ENCODE results near the gene L3MBTL4.
"Not testable (repeated sequence)": the region's sequence is repeated elsewhere in the genome, so short reads cannot be mapped to it uniquely, and the experiment has no call there.

L3MBTL4 gene

DNA sequence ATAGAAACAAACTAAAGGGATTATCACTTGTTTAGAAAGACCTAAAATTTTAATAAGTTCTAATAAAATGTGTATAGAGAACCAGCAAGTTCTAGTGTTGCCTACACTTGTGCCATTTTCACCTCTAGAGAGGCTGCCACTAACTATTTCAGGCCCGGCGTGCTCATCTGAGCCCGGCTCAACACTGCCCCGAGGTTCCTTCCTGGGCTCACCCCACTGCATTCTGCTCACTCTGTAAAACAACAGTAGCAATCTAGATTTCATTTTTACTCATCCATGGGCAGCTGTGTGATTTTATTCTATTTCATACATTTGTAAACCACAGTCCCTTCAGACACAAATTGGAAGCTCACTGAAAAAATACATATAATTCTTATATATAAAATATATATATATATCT is 253.2 kb downstream of the L3MBTL4 start:
- DNase-seq: no peak

DNA sequence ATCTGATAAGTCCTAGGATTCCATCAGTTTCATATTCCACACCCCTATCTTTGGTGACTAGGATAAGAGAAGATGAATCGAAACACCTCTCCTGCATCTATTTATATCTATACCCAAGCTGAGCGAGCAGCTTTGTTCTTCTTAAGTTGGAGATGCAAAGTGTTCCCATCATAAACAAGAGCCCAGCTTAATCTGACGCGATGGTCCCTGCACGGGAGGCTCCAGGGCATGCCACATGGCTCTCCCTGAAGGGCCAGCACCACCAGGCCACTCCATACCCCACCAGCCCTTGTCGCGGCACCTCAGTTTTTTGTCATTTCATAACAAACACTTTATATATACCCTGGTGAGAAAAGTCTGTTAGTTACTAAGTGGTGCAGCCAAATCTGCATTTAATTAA is 255.3 kb downstream of the L3MBTL4 start:
- no peak for DNase-seq

DNA sequence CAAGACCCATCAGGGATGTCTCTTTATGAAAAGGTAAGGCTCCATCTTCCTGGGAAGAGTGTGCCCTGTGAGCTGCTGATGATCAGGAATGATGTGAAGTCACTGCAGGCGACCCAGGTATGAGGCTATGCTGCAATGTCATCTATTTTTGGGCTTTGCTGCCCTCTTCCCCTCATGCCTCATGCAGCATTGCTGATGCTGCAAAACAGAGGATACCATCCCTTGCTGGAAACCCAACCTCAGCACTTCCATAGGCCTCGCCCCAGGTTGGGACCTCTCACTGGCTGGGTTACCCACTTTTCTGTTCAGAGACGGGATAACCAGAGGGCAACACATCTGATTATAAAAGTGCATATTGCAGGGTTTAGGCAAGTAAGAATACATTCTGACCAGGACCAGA is 255.8 kb downstream of the L3MBTL4 start:
- no peak for DNase-seq

DNA sequence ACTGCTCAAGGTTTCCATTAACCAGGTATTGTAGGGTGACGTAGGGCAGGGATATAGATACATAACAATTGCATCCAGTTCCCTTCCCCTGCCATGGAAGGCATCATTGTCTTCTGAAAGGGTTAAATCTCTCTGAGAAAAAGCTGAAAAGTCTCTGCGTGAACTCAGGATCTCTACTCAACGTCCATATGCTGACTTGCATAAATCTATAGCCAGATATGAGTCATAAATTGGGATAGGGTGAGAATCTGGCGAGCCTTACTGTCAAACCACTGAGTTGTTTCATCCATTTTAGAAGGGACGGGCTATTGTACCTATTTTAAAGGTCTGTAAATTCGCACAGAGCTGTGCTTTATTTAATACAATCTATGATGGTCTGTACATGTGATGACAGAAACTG is 258.3 kb downstream of the L3MBTL4 start:
- DNase-seq: no peak

DNA sequence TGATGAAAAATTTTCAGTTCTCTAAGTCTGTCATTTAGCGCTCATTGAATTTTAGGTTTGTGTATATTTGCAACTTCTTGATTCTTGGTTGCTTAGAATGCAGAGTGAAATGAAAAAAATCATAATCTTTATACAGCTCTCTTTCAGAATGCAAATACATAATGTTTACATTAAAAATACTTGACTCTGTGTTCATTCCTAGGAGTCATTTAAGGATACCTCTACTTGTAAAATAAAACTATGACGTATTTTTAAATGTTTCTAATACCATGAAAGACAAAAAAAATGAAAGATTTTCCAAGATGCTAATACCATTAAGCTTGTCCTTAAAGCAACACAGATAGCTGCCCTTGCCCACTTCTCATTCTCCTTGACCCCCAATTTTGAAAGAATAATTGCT is 259.0 kb downstream of the L3MBTL4 start:
- no peak for DNase-seq

DNA sequence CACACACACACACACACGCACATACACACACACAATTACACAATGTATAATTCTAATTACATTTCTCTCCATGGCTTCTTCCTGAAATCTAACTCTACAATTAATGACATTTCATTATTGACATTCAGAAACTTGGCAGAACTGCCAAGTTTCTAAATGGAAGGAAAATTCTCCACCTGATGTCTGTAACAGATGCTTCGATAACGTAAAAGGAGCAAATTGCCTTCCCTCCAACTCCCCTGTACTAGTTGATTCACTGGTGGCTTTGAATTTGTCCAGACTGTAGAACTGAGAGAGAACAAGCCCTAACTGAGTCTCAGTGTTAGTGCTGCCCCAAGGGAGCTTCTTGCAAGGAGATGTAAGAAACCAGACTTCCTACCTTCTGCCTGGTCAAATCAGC is 264.3 kb downstream of the L3MBTL4 start:
- no peak for DNase-seq

DNA sequence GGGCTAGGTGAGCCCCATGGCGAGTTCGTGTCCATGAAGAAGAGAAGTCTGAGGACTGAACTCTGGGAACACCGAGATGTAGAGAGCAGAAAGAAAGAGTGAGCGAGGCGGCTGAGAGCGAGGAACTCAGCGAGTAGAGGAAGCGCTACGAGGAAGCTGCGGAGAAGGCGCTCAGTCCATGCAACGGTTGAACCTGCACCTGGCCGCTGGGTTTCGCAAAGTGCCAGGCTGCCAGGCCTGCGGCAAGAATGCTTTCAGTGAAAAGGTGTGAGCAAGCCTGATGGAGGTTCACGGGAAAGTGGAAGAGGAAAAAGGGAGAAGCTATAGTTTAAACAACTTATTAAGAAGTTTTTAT is 268.4 kb downstream of the L3MBTL4 start:
- DNase-seq: no peak

DNA sequence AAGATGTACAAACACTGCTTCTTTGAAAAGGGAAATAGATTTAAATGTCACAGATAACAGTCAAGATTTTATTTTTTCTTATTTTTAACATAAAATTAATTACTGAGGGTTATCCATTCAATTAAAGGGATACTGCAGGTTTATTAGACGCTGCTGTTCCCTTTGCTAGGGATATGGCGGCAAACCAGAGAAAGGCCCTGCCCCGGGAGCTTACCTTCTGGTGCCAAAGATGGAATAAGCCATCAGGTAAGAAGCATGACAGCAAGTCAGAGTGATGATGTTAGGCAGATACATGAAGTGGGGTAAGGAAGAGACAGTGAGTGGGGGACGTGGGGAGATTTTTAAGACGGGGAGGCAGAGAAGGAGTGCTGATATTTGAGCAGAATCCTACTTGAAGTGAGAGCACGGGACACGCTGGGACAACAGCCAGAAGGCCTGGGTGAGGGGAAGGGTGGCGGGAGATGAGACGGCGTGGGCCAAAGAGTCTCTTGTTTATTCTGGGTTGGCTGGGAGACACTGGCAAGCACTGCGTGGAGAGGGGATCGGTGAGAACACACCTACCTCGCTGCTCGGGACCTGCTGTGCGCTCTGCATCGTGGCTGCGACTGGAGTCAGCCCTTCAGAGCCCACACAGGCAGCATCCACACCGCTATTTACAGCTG is 268.9 kb downstream of the L3MBTL4 start:
- DNase-seq: no peak

DNA sequence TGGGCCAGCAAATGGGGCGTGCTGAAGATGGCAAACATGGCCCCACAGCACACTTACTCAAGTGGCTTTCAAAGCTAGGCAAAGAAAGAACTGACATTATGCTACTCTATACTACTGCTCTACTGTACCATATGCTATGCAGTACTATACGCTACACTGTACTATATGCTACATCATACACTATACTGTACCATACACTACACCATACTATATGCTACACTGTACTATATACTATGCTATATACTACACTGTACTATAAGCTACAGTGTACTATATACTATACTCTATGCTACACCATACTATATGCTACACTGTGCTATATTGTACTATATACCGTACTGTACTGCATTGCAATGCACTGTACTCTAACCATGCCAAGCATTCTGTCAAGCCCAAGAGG is 275.7 kb downstream of the L3MBTL4 start:
- DNase-seq: no peak

DNA sequence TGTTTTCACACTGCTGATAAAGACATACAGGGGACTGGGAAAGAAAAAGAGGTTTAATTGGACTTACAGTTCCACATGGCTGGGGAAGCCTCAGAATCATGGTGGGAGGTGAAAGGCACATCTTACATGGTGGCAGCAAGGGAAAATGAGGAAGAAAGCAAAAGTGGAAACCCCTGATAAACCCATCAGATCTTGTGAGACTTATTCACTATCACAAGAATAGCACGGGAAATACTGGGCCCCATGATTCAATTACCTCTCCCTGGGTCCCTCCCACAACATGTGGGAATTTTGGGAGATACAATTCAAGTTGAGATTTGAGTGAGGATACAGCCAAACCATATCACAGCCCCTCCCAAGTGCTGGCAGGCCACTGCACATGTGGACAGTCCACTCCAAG is 278.8 kb downstream of the L3MBTL4 start:
- not testable (repeated sequence) for DNase-seq

DNA sequence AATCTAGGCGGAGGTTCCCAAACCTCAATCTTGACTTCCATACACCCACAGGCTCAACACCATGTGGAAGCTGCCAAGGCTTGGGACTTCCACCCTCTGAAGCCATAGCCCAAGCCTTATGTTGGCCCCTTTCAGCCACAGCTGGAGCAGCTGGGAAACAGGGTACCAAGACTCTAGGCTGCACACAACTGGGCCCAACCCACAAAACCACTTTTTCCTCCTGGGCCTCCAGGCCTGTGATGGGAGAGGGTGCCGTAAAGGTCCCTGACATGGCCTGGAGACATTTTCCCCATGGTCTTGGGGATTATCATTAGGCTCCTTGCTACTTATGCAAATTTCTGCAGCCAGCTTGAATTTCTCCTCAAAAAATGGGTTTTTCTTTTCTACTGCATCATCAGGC is 279.7 kb downstream of the L3MBTL4 start:
- not testable (repeated sequence) for DNase-seq

DNA sequence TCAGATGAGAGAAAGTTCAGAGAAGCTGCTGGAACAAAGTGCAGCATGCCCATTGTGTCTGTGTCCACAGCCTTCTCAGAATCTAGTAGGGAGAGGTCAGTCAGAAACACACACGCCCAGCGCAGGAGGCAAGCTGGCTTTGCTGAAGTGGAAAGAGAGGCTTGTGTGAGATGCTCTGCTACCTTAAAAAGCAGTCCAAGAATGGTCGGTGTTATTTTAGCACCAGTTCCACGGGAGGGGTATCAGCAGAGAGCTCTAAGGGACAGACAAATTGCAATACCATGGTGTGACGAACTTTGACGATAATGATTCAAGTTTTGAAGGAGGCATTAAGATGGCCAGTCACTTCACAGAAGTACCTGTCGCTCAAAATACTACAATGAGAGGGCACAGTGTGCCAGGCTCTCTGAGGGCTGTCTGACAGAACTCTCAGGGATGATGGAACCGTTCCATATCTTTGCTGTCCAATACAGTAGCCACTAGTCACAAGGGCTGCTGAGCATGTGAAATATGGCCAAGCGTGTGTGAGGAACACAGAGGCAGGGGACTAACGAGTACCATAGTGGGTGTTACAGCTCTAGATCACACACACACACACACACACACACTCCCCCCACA is 281.9 kb downstream of the L3MBTL4 start:
- no peak for DNase-seq

DNA sequence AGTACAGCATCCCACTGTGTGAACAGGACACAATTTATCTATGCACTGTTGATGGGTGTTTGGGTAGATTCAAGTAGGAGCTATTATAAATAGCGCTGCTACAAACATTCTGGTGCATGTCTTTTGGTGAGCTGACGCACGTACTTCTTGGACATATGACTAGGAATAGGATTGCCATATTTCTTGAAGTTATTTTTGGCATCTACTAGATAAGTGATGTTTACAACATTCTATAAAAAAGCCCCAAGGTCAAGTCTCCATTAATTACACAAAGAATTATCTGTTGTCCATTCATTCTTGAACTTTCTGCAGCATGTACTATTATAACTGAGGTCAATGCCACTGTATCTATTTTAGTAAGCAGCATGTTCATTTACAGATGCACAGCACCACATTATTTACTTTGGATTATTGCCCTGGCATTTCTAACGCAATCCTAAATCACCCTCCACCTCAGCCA is 293.9 kb downstream of the L3MBTL4 start:
- no peak for DNase-seq

DNA sequence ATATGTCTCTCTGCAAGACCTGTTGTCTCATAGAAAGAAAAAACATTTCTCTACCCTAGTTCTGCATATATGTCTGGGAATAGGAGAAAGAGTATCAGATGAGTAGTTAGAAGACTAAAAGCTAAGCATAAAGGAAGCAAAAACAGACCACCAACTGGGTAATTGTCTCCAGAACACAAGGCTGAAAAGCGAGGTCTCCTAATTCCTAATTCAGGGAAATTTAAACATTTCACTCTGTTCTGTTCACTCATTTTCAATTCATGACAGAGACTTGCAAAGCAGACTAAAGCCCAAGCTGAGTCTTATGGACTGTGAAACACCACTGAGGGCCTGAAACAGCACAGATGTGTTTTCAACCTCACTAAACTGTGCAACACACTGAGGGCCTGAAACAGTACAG is 294.9 kb downstream of the L3MBTL4 start:
- no peak for DNase-seq

DNA sequence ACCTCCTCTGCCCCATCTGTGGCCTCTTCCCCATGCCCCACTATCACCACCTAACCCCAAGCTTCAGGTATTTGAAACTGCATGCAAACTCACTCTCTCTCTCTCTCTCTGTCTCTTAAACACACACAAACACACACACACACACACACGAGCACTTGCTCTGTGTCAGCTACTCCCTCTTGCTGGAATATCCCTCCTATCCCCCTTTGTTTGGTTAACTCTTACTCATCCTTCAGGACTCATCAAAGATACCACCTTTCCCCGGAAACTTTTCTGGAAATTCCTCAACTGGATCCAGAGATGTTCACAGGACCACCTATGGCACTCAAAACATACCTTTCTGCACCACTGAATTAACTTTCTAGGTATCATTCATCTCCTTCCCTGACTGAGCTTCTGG is 296.6 kb downstream of the L3MBTL4 start:
- no peak for DNase-seq

DNA sequence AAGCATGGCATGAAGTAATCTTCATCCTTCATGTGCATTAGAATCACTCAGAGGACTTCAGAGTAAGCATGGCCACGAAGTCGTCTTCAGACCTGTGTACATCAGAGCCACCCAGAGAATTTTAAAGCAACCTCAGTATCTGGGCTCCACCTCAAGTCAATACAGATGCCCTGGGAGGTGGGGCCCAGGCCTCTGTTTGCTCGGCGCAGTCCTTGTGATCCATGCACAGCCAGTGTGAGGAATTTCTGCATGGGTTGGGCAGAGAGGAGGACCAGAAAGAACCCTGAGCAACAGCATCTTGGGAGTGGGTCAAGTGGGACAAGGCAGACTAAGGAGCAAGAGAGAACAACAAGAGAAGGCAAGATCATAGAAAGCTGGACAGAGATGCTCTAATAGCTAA is 299.0 kb downstream of the L3MBTL4 start:
- no peak for DNase-seq

DNA sequence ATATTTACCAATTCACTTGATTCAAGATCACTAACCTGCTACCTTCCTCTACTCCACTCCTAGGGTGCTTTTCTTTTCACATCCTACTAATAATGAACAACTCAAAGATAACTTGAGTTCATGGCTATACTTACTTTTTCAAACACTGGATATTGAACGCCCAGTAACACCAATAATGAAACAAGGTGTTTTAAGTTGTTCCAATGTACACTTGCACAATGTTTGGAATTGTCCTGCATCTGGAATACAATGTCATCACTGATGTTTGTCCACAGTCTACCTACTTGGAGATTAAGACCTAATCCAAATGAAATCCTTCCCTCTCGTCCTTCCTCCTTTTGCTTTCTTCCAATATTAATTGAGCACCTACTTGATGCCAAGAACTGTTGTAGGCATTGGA is 301.1 kb downstream of the L3MBTL4 start:
- no peak for DNase-seq

DNA sequence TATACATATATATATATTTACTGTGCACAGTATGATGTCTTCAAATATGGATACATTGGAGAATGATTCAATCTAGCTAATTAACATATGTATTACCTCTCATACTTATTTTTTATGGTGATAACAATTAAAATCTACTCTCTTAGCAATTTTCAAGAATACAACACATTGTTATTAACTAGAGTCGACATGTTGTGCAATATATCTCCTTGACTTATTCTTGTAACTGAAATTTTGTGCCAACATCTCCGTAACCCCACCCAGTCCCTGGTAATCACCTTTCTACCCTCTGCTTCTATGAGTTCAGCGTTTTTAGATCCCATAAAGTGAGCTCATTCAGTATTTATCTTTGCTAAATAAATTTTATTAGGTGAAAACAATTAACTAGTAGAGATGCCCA is 303.0 kb downstream of the L3MBTL4 start:
- DNase-seq: no peak

DNA sequence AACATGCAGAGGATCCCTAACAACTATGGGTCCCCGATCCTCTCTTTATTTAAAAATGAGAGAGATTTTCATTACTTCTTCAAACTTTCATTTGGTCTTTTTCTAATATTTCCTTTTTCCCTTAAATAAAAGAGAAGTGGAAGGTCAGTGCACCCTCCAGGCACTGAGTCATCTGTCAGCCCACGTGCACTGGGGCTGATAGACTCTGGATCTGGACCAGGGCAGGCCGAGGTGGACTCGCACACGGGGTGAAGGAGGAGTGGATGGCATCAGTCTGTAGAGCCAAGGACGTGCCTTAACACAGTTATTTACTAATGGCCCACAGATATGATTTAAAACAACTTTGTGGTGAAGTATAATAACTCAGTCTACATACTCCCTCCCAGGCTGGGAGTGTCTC is 305.0 kb downstream of the L3MBTL4 start:
- DNase-seq: no peak

DNA sequence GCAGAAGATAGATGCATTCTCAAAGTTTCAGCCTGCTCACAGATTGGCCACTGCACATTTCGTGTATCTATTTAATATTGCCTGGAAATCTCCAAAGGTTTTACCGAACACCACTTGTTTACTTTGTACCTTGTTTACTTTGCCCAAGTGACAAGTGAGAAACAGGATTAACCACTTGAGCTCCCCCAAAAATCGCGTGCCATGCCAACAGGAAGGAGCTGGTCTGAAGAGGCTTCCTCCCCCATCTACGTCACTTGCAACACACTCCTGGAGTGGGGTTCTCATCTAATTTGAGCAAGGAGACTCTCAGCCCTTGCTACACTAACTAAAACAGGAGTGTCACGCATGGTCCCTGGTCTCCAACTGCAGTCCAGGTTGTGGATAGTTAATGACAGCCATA is 306.9 kb downstream of the L3MBTL4 start:
- DNase-seq: no peak

DNA sequence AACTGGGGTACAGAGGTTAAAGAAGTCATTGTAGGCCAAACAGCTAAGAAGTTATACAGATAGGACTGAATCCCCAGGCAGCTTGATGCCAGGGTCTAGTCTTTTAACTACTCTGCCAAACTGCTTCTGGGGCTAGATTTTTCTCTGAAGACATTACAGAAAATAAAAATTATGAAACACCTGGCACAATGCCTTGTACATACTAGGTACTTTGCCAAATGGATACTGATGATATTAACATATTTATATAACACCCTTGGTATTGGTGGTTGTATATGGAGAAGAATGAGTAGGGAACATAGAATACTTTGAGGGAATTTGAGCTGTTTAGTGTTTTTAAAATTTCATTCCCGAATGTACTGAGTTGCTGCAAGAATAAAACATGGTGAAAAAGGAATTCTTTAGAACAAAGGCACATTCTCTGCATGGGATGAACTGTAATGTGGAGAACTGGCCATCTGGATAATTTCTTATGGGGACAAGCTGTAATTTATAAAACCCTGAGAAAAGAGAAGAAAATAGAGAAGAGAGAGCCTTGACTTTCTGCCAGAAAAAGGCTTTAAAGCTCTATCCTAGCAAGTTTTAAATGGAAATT is 308.5 kb downstream of the L3MBTL4 start:
- DNase-seq: no peak

DNA sequence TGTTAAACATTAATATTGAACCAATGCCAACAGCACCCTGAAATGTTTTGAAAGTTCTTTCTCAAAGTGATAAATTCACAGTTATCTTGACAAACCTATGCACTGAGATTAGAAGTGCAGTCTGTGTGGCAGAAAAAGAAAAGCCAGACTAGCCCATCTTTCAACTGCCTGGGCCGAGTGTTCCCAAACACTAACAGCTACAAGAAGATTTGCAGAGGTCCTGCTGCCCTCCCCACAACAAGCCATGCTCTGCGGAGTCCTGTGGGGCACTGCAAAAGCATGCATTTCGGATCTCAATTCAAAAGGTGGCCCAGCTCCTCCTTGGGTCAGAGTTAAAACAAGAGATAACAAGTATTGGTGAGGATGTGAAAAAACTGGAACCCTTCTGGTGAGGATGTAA is 311.0 kb downstream of the L3MBTL4 start:
- no peak for DNase-seq

DNA sequence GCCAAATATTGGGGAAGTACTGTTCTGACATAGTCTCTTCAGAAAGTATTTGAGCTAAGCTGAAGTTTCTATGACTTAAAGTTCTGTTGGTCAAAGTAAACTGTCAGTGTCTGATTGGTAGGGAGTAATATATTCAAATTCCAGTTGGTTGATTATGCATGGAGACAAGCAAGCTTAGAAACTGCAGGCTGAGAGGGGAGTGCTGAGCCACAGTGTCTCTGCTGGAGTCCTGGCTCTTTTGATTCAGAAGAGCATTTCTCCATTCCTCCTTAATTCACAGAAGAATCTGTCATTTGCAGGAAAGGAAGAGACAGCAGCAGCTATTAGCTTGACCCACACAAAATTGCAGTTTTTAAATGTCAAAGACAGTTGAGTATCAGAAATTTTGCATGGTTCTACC is 318.0 kb downstream of the L3MBTL4 start:
- DNase-seq: no peak

DNA sequence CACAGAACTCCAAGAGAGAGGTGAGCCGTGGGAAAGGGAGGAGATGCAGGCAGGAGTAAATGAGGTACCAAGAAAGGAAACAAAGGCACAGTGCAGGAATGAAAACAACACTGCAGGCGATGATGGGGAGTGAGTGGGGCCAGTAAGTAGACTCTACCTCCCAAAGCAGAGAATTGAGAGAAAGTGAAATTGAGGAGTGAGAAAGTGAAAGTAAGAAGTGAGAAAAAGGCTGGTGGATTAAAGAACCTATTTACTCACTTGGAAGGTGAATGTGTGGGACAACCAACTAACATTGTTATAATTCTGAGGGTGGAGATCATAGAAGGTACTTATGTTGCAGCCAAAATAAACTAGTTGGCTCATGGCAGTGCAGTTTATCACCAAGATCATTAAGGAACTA is 326.3 kb downstream of the L3MBTL4 start:
- no peak for DNase-seq

DNA sequence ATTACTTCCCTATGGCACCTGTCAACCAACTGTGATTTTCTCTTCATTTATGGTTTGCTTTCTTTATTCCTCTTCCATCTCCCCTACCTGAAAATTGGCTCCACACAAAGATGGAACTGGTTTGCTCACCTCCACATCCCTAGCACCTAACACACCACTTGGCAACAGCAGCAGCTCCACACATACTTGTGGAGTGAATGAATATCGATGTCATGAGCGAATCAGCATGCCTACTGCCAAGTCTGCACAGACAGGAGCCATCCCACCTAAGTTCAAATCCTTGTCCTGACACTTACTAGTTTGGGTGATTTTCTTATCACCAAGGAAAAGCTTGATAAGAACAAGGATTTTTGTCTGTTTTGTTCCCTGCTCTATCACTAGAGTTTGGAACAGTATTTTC is 328.0 kb downstream of the L3MBTL4 start:
- no peak for DNase-seq
